K562 (cell line): ENCODE results near the gene CALU.

ENCODE experiments used
- CHD4 ChIP-seq: fragments of 200-600 bp; sonication (generic); IDR thresholded peaks from 3 replicates; pipeline ENCODE4 v1.6.1; 2012; ENCODE audit warnings: low read depth, mild to moderate bottlenecking, mixed read lengths, low read length, inconsistent platforms; ENCODE audit not compliant: insufficient read depth, insufficient replicate concordance, poor library complexity, severe bottlenecking
- EZH2 ChIP-seq: IDR thresholded peaks from 2 replicates; pipeline ENCODE4 v1.6.1; 2012; ENCODE audit warnings: low read depth, mild to moderate bottlenecking, inconsistent platforms, low read length, borderline replicate concordance
- GATA2 ChIP-seq: sonication (generic); formaldehyde crosslinking; IDR thresholded peaks from 2 replicates; pipeline ENCODE4 v1.4.0; 2020; ENCODE audit warnings: mild to moderate bottlenecking, missing genetic modification reagents
- HDGF ChIP-seq: fragments of 450-650 bp; IDR thresholded peaks from 2 replicates; pipeline ENCODE4 v1.6.1; 2016
- MXI1 ChIP-seq: IDR thresholded peaks from 2 replicates; pipeline ENCODE4 v1.6.1; 2011; ENCODE audit warnings: low read depth, mild to moderate bottlenecking, improper control_type of control experiment, low read length
- NCOA1 ChIP-seq: fragments of 450-650 bp; IDR thresholded peaks from 2 replicates; pipeline ENCODE4 v1.6.1; 2016; ENCODE audit warnings: low read depth
- POLR2A ChIP-seq: fragments of 450-650 bp; conservative IDR thresholded peaks from 2 replicates; pipeline ENCODE4 v1.6.1; 2016
- POLR2AphosphoS5 ChIP-seq: IDR thresholded peaks from 2 replicates; pipeline ENCODE4 v1.6.1; 2011; ENCODE audit warnings: mild to moderate bottlenecking, low read depth, low read length, moderate library complexity; ENCODE audit not compliant: control insufficient read depth, insufficient read depth
- SPI1 ChIP-seq: IDR thresholded peaks from 2 replicates; pipeline ENCODE4 v1.6.1; 2011; ENCODE audit warnings: low read depth, low read length, control low read depth, borderline replicate concordance
- ZNF274 ChIP-seq: IDR thresholded peaks from 2 replicates; pipeline ENCODE4 v1.6.1; 2011; ENCODE audit warnings: low read depth, mild to moderate bottlenecking, low read length, moderate library complexity, borderline replicate concordance
- TF ChIP-seq, protein P1 (sequence below), 3 experiments: IDR thresholded peaks in 2 of 3; conservative IDR thresholded peaks in 1 of 3; 2 replicates each; pipeline ENCODE4 v1.5.1; 2011 to 2012; ENCODE audit warnings: low read length in 3 of 3, mild to moderate bottlenecking in 3 of 3, control low read depth in 2 of 3, improper control_type of control experiment in 1 of 3, inconsistent platforms in 1 of 3, low read depth in 1 of 3, mixed read lengths in 1 of 3, moderate library complexity in 1 of 3; ENCODE audit not compliant: insufficient read depth in 2 of 3
- TF ChIP-seq, protein P2 (sequence below): sonication (generic); formaldehyde crosslinking; IDR thresholded peaks from 2 replicates; pipeline ENCODE4 v1.4.0; 2020; ENCODE audit warnings: mild to moderate bottlenecking, missing genetic modification reagents

DNA sequence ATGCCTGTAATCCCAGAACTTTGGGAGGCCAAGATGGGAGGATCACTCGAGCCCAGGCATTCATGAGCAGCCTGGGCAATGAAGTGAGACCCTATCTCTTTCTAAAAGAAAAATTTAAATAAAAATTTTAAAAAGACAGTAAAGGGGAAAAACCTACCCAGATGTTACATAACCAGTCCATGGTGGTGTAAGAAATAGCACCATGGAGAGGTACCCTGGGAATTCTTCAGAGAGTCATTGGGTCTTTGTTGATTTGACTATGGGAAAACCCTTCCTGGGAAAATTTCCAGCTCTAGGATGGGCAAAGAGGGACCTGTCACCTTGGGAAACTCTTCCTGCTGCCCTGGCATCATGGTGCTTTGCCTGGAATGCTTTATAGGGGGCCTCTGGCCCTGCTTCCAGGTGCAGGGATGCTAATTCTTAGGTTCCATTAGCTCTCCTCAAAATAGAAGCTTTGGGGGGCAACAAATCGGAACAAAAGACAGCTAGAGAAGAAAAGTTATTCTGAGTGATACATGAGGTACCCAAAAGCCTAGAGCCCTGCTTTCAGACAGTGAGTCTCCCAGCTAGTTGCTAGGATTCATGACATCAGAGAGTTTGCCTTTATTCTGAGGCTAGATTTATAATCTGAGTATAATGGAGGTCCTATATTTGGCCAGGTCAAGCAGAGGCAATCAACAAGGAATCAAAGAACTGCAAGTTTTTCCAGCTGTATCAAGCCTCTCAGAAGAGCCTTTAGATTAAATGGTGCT, 62.7 kb downstream of the CALU start:
- TF ChIP-seq POLR2A (no peak), NCOA1 (no peak), MXI1 (no peak), POLR2AphosphoS5 (no peak), GATA2 (CRISPR knock-in tag) (no peak), HDGF (no peak), EZH2 (no peak), CHD4 (no peak), SPI1 (no peak), ZNF274 (no peak)
- TF ChIP-seq, protein P1, sequence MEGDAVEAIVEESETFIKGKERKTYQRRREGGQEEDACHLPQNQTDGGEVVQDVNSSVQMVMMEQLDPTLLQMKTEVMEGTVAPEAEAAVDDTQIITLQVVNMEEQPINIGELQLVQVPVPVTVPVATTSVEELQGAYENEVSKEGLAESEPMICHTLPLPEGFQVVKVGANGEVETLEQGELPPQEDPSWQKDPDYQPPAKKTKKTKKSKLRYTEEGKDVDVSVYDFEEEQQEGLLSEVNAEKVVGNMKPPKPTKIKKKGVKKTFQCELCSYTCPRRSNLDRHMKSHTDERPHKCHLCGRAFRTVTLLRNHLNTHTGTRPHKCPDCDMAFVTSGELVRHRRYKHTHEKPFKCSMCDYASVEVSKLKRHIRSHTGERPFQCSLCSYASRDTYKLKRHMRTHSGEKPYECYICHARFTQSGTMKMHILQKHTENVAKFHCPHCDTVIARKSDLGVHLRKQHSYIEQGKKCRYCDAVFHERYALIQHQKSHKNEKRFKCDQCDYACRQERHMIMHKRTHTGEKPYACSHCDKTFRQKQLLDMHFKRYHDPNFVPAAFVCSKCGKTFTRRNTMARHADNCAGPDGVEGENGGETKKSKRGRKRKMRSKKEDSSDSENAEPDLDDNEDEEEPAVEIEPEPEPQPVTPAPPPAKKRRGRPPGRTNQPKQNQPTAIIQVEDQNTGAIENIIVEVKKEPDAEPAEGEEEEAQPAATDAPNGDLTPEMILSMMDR (IDR thresholded peaks at IDR 0.05 in 2 of 3, conservative IDR thresholded peaks at IDR 0.05 in 1 of 3; ENCODE audit: insufficient read depth in 2 of 3, low read depth in 1 of 3, low read length in 3 of 3) = no peak
- TF ChIP-seq, protein P2, sequence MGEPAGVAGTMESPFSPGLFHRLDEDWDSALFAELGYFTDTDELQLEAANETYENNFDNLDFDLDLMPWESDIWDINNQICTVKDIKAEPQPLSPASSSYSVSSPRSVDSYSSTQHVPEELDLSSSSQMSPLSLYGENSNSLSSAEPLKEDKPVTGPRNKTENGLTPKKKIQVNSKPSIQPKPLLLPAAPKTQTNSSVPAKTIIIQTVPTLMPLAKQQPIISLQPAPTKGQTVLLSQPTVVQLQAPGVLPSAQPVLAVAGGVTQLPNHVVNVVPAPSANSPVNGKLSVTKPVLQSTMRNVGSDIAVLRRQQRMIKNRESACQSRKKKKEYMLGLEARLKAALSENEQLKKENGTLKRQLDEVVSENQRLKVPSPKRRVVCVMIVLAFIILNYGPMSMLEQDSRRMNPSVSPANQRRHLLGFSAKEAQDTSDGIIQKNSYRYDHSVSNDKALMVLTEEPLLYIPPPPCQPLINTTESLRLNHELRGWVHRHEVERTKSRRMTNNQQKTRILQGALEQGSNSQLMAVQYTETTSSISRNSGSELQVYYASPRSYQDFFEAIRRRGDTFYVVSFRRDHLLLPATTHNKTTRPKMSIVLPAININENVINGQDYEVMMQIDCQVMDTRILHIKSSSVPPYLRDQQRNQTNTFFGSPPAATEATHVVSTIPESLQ (CRISPR knock-in tag) = no peak
